ENCODE data around the gene AQR.

GRCh38 chr15:34855893-34856292 lies 113.6 kb downstream of the AQR start:
- TF ChIP-seq CTCF (IDR thresholded peaks at IDR 0.05) (no peak), POLR2A (IDR thresholded peaks at IDR 0.05) (no peak)

Measured in ovary (tissue), 3 donors.